Body of pancreas (tissue), 4 donors: ENCODE data around the gene MGAT5.

Experiments
- POLR2A ChIP-seq, 3 donors: fragments of 450-650 bp; IDR thresholded peaks; one replicate each; pipeline ENCODE4 v1.6.1; 2016; ENCODE audit warnings: antibody characterized with exemption in 3 of 3, mild to moderate bottlenecking in 2 of 3
- TF ChIP-seq, protein P1 (sequence below), 7 experiments: fragments of 450-650 bp in 4 of 7; fragments of 200-600 bp in 3 of 7; sonication (generic) in 3 of 7; IDR thresholded peaks; one replicate each; pipeline ENCODE4 v1.5.1; 2016 to 2019; ENCODE audit warnings: antibody characterized with exemption in 7 of 7

DNA sequence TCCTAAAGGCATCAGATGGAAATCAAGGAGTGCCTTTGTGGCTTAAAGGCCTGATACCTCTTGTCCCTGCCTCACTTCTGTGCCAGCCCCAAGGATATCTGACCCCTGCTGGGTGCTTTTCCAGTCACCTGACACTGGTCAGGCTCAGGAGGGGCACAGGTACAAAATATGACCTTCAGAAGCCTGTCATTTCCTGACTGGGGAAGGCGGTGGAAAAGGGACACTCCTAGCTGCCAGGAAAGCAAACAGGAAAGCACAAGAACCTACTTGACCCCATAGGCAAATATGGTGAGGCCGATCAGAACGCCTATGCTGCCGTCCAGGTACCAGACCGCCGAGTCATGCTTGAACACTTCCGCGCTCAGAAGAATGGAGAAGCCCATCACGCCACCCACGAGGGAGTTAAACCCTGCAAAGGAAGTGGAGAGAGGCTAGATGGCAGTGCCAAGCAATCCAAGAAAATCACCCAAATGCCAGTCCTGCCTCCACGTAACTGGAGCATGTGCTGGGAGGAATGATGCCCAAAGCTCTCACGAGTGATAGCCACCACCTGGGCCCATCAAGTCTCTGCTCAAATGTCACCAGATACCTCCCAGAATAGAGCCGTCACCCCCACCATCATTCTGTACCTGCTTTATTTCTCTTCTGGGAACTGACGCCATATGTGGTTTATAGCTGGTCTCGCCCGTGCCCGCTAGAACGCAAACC lies 204.0 kb downstream of the MGAT5 start:
- TF ChIP-seq, protein P1, sequence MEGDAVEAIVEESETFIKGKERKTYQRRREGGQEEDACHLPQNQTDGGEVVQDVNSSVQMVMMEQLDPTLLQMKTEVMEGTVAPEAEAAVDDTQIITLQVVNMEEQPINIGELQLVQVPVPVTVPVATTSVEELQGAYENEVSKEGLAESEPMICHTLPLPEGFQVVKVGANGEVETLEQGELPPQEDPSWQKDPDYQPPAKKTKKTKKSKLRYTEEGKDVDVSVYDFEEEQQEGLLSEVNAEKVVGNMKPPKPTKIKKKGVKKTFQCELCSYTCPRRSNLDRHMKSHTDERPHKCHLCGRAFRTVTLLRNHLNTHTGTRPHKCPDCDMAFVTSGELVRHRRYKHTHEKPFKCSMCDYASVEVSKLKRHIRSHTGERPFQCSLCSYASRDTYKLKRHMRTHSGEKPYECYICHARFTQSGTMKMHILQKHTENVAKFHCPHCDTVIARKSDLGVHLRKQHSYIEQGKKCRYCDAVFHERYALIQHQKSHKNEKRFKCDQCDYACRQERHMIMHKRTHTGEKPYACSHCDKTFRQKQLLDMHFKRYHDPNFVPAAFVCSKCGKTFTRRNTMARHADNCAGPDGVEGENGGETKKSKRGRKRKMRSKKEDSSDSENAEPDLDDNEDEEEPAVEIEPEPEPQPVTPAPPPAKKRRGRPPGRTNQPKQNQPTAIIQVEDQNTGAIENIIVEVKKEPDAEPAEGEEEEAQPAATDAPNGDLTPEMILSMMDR (IDR thresholded peaks at IDR 0.05), result no peak
- no peak for TF ChIP-seq POLR2A (IDR thresholded peaks at IDR 0.05)
